Panc1 (cell line): ENCODE measurements around the gene KRT36.

Source experiments
- POLR2AphosphoS5 ChIP-seq: IDR thresholded peaks from 2 replicates; pipeline ENCODE4 v1.6.1; 2012; ENCODE audit warnings: mild to moderate bottlenecking, low read depth, low read length, moderate library complexity
- SIN3A ChIP-seq: IDR thresholded peaks from 2 replicates; pipeline ENCODE4 v1.6.1; 2012; ENCODE audit warnings: low read depth, mild to moderate bottlenecking, low read length, moderate library complexity, borderline replicate concordance; ENCODE audit not compliant: insufficient read depth
- TCF7L2 ChIP-seq: IDR thresholded peaks from 2 replicates; pipeline ENCODE4 v1.6.1; 2011; ENCODE audit warnings: mild to moderate bottlenecking, low read depth, low read length, inconsistent platforms
- TF ChIP-seq, protein P1 (sequence below): fragments of 450-650 bp; IDR thresholded peaks from 2 replicates; pipeline ENCODE4 v1.5.1; 2017; ENCODE audit warnings: mild to moderate bottlenecking

DNA sequence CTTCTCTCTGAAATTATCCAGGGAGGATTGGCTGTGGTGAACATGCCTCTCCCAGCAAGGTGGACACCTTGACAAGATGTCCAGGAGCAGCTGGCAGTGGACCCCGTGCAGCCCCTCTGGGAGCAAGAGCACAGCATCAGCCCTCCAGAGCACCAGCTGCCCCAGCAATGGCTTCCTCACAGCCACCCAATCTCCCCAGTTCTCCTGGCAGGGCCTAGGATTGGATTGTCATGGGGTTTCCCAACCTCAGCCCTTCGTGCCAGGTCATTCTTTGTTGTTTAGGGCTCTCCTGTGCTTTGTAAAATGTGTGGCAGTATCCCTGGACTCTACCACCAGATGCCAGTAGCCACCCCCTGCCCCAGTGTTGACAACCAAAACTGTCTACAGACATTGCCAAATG, 1.8 kb upstream of the KRT36 start:
- TF ChIP-seq, protein P1, sequence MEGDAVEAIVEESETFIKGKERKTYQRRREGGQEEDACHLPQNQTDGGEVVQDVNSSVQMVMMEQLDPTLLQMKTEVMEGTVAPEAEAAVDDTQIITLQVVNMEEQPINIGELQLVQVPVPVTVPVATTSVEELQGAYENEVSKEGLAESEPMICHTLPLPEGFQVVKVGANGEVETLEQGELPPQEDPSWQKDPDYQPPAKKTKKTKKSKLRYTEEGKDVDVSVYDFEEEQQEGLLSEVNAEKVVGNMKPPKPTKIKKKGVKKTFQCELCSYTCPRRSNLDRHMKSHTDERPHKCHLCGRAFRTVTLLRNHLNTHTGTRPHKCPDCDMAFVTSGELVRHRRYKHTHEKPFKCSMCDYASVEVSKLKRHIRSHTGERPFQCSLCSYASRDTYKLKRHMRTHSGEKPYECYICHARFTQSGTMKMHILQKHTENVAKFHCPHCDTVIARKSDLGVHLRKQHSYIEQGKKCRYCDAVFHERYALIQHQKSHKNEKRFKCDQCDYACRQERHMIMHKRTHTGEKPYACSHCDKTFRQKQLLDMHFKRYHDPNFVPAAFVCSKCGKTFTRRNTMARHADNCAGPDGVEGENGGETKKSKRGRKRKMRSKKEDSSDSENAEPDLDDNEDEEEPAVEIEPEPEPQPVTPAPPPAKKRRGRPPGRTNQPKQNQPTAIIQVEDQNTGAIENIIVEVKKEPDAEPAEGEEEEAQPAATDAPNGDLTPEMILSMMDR: no peak
- TF ChIP-seq POLR2AphosphoS5 (no peak), SIN3A (no peak), TCF7L2 (no peak)
